ENCODE data around the gene UQCC5. TPM values are rescaled to one million over a fixed set of nuclear protein-coding genes. Genes with fewer than 3 reads are reported as not detected.

Gene UQCC5
- total RNA-seq, 4 donors from 2014 or later, result 1.3 to 29.5 (median 6.3) TPM

DNA sequence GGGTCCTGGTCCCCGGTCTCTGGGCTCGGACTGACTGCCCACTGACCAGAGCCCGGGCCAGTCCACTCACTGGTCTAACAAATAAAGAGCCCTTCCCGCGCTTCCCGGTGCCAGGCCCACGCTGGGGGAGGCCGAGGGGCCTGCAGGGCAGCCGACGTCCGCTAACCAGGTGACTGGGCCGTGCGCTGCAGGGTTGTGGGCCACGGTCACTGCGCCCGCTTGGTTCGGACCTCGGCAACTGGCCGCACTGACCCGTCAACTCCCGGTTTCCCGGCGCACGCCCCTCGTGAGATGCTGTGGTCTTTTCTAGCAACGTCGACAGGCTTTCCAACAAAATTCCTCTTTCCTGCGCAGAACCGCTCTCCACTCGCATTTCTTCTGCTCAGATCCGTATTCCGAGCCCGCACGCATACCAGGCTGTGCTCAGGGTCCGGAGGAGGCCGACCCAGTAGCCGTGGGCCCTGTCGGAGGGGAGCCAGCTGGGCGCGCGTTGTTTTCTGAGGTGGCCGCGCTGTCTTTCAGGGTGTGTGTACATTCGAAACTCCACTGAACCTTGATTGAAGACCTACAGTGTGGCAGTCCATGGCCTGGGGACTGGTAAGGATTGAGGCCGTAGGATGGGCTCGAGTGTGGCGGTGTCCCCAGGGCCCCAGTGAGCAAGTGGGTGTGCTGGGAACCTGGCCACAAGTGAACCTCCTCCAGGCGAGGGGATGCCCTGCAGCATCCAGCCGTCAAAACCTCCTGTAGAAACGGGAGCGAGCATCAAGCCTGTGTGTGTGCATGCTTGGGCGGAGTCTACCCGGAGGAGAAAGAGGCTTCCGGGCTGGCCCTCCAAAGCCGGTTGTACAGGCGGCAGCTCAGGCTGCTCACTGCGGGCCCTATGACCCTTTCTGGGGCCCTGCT is 1.9 kb upstream of the UQCC5 start:
- DNase-seq (ENCODE audit: low spot score in 2 of 2), result peak in 1 of 2 donors; percentile 88
- intact Hi-C loops (cut with DNase I; ENCODE audit: low total_unique reads), result no loop called here
- no peak for TF ChIP-seq POLR2A (IDR thresholded peaks at IDR 0.05)
- TF ChIP-seq, protein P1, sequence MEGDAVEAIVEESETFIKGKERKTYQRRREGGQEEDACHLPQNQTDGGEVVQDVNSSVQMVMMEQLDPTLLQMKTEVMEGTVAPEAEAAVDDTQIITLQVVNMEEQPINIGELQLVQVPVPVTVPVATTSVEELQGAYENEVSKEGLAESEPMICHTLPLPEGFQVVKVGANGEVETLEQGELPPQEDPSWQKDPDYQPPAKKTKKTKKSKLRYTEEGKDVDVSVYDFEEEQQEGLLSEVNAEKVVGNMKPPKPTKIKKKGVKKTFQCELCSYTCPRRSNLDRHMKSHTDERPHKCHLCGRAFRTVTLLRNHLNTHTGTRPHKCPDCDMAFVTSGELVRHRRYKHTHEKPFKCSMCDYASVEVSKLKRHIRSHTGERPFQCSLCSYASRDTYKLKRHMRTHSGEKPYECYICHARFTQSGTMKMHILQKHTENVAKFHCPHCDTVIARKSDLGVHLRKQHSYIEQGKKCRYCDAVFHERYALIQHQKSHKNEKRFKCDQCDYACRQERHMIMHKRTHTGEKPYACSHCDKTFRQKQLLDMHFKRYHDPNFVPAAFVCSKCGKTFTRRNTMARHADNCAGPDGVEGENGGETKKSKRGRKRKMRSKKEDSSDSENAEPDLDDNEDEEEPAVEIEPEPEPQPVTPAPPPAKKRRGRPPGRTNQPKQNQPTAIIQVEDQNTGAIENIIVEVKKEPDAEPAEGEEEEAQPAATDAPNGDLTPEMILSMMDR (IDR thresholded peaks at IDR 0.05), result no peak
- WGBS, 2 donors, result 34 to 39% methylated on average over 39 to 53 of the region's 57 CpGs
- peak overlapping the region; percentile 37 for H3K4me3 ChIP-seq (ENCODE audit: low read depth, poor library complexity, severe bottlenecking)

GRCh38 chr3:52535411-52536111 is 844 bp upstream of the UQCC5 start:
- intact Hi-C loops (cut with DNase I; ENCODE audit: low total_unique reads), result no loop called here
- H3K4me3 ChIP-seq (ENCODE audit: low read depth, poor library complexity, severe bottlenecking), result no peak overlapping the region
- WGBS, 2 donors, result 86 to 87% methylated on average over 19 of the region's 19 CpGs
- DNase-seq (ENCODE audit: low spot score in 2 of 2), result peak in 1 of 2 donors; percentile 72
- TF ChIP-seq POLR2A (IDR thresholded peaks at IDR 0.05), result no peak
- TF ChIP-seq, protein P1 (IDR thresholded peaks at IDR 0.05), result no peak

DNA sequence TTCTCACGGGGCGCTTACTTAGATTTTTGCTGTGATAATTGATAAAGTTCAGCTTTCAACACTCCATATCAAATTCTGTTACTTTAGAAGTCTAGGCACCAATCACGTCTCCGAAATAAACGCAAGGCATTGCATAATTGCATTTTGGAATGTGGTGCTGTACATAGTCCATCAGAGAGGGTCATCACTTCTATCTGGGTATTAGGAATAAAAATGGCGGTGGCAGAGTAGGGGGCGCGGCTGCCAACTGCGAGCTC is 365 bp upstream of the UQCC5 start:
- WGBS, 2 donors, result 10% methylated on average over 8 to 9 of the region's 9 CpGs
- TF ChIP-seq POLR2A (IDR thresholded peaks at IDR 0.05), result no peak
- TF ChIP-seq, protein P1 (IDR thresholded peaks at IDR 0.05), result no peak
- H3K4me3 ChIP-seq (ENCODE audit: low read depth, poor library complexity, severe bottlenecking), result no peak overlapping the region
- no peak for DNase-seq (ENCODE audit: low spot score in 2 of 2)
- intact Hi-C loops (cut with DNase I; ENCODE audit: low total_unique reads), result no loop called here

- no peak for DNase-seq (ENCODE audit: low spot score in 2 of 2)
- TF ChIP-seq POLR2A (IDR thresholded peaks at IDR 0.05), result no peak
- TF ChIP-seq, protein P1 (IDR thresholded peaks at IDR 0.05), result no peak
- 2 to 7% methylated on average over 6 of the region's 6 CpGs for WGBS, 2 donors
- peak overlapping the region; percentile 78 for H3K4me3 ChIP-seq (ENCODE audit: low read depth, poor library complexity, severe bottlenecking)
- intact Hi-C loops (cut with DNase I; ENCODE audit: low total_unique reads), result no loop called here
Measured at GRCh38 chr3:52537165-52537620, 788 bp downstream of the UQCC5 start.

GRCh38 chr3:52537726-52538421 is 1.5 kb downstream of the UQCC5 start:
- DNase-seq (ENCODE audit: low spot score in 2 of 2), result no peak
- 78 to 84% methylated on average over 7 of the region's 7 CpGs for WGBS, 2 donors
- TF ChIP-seq, protein P1 (IDR thresholded peaks at IDR 0.05), result no peak
- no peak for TF ChIP-seq POLR2A (IDR thresholded peaks at IDR 0.05)
- intact Hi-C loops (cut with DNase I; ENCODE audit: low total_unique reads), result no loop called here
- H3K4me3 ChIP-seq (ENCODE audit: low read depth, poor library complexity, severe bottlenecking), result peak overlapping the region; percentile 78

All from lower leg skin (tissue), 4 donors.